ENCODE results near the gene SKIDA1.
A peak's percentile ranks its signal among the peaks of the same experiment; 100 is the strongest.

Gene SKIDA1

DNA sequence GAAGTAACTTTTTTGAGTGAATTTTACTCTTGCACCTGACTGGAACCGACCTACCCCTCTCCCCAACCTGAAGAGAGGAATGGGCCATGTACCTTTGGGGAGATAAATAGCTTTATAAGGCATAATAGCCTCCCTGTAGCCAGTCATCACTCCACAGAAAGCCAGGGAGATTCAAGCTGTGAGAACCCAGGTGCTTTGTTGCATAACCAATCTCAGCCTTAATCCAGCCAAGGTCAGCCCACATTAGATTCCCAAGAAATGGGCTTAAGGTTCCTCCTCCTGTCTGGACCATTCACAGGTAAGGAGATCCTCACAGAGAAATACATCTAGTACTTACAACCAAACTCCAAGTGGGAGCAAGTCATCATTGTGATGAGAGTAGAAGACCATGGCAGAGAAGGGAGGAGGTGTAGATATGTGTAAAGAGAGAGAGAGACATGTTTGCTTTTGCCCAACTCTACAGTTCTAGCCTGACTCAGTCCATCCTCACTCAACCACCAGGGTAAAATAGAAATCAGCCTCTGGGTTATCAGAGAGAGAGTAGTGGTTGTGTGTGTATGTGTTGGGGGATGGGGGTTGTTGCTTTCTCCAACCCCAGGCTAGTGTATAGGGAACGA, 23.6 kb downstream of the SKIDA1 start:
- DNase-seq (ENCODE audit: low read depth in 2 of 2) = no peak

- DNase-seq (ENCODE audit: low read depth in 2 of 2) = no peak
These were observed 24.4 kb downstream of the SKIDA1 start for GRCh38 chr10:21501091-21501490.

DNA sequence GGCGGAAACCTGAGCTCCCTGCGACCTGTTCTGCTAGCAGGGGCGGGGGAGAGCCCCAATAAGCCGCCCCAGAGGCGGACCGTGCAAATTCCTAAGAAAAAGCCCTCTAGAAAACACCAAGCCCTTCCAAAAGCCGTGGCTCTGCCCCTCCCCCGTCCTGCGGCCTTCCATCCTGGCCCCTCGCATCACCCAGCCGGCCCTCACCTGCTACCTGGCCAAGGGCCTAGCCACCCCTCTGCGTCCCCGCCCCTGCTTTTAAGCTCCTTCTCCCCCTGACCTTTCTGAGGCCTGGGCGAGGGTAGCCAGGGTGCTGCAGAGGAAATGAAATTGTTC, 24.9 kb downstream of the SKIDA1 start:
- DNase-seq (ENCODE audit: low read depth in 2 of 2) = no peak

DNA sequence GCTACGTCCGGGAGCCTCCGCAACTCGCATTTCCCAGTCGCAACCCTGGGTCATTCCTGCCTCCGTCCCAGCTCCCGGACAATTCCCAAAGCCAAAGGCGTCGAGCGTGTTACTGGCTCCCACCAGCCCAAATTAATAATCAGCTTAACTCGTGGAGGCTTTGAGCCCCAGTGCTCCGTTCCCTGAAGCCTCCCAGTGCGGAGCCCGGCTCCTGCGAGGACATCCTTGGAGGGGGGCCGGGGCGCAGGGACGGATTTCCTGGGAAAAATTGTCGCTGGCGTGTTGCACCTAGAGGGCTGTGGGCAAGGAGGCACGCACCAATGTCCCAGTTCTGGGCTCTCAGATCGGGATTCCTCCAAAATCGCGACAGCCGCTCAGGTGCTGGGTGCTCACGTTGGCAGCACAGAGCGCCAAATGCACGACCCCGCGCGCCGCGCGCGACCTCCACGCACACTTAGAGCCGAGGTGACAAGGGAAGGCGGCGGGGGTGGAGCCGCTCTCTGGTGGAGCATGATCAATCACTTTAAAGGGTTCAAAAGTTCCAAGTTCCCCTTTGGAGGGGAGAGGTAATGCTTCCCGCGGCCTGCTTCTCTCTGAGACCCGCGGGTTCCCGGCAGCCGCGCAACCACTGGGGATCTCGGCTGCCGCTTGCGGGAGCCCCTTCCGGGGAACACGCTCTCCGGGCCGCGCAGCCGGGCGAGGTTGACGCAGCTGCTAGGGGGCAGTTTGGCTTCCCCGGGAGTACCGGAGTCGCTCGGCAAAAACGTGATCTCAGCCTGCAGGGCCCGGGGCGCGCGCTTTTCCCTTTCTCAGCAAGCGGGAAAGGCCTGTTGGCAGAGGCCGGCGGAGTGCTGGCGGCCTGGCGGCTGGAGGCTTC, 25.5 kb downstream of the SKIDA1 start:
- DNase-seq (ENCODE audit: low read depth in 2 of 2) = no peak

DNA sequence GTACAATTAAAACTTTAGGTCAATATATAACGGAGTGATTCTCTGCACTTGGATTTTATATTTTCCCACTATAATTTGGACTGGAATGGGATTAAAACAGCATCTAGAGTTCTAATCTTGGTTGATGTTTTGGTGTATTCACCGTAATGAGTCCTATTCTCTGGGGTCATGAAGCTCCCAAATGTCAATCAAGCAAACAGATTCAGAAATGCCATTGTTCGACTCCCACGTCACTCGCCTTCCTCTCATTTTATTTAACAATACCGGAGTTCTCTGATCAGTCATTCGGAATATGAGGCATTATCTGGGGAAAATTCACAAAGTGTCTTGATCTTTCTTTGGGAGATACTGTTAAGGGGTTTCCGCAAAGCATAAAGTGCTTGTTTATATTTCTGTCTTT, 26.5 kb downstream of the SKIDA1 start:
- no peak for DNase-seq (ENCODE audit: low read depth in 2 of 2)

GRCh38 chr10:21498377-21498776, 27.1 kb downstream of the SKIDA1 start:
- DNase-seq (ENCODE audit: low read depth in 2 of 2) = no peak

DNA sequence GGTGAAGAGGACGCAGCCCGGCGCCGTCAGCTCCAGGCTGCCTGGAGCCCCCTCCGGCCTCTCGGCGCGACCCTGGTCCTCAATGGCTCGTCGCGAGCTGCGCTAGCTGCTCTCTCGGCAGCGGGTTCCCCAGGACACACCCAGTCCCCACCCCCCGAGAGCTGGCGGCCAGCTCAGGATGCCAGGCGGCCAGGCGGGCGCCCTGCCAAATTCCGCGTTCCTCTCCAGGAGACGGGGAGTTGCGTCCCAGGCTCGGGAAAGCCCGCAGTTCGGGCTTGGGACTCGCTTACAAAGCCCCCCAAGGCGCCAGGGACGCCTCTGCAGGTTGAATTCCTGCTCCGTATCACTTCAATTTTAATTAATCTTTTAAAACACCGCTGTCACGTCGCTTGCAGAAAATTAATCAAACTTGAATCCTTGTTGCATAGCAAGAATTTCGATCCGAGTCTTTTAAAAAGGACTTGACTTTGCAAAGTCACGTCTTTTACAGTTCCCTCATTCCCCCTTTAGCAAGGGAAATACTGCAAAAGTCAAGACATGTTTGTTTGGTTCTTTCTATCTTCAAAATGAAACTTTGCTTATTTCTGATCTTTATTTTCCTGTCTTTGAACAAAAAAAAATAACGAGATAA, 28.2 kb downstream of the SKIDA1 start:
- DNase-seq (ENCODE audit: low read depth in 2 of 2) = no peak

DNA sequence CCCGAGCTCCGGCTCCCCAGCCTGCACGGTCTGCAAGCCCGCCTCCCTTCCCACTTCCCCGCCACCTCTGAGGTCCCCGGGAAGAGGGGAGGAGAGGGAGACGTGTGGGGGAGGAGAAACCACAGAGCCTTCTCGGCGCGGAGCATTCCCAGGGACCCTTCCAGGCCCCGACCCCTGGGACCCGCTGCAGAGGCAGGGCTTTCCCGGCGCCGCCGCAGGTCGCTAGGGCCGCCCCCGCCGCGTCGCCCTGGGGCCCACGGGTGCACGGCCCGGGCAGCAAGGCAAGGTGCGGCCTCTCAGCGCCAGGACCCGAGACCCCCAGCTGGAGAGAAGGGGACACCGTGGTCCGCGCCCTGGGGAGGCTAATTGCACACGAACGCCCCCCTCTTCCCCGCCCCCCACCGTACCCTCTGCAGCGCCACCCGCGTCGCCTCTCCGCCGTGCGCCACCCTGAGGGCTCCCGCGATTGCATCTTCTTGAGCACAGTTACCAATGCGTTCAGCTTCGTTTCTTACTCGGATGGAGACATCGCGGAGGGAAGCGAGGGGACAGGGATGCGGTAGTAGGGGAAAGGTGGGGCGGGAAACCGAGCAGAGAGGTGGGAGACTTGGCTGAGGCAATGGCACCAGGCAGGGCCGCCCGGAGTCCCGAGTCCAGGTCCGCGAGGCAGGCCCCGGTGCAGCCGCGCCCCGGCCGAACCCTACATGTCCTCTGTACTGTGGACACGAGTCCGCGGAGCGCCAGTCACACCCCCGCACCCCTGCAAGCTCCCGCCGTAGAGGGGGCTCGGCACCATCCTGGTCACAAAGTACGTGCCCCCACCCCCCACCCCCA, 28.9 kb downstream of the SKIDA1 start:
- peak in 1 of 2 donors; percentile 37 for DNase-seq (ENCODE audit: low read depth in 2 of 2)

DNA sequence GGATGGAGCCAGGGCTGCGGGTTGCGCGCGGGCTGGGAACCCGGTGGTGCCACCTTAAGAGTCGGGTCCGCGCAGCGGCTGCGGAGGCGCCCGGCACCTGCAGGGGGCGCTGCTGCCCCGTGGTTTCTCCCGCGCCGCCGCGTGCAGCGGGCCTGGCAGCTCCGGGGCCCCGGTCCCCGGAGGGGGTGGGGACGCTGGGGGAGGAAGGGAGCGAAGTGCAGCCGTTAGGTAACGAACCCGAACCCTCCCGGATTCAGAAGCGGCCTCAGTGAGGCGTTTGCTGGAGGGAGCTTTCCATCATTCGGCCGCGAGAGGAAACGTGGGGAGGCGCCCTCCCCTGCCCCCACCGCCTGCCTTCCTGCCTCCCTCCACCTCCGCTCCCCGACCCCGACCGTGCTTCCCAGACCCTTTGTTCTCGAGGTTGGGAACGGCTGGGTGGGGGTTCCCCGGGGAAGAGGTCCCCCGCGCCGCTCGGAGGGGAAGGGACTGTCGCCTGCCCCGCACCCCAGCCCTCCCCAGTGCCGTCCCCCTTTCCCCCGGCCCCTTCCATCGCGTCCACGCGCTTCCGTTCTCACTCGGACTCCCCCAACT, 29.6 kb downstream of the SKIDA1 start:
- peak; percentile 87 to 88 for DNase-seq (ENCODE audit: low read depth in 2 of 2)

- no peak for DNase-seq (ENCODE audit: low read depth in 2 of 2)
These were observed 30.3 kb downstream of the SKIDA1 start for GRCh38 chr10:21495002-21495751.

DNA sequence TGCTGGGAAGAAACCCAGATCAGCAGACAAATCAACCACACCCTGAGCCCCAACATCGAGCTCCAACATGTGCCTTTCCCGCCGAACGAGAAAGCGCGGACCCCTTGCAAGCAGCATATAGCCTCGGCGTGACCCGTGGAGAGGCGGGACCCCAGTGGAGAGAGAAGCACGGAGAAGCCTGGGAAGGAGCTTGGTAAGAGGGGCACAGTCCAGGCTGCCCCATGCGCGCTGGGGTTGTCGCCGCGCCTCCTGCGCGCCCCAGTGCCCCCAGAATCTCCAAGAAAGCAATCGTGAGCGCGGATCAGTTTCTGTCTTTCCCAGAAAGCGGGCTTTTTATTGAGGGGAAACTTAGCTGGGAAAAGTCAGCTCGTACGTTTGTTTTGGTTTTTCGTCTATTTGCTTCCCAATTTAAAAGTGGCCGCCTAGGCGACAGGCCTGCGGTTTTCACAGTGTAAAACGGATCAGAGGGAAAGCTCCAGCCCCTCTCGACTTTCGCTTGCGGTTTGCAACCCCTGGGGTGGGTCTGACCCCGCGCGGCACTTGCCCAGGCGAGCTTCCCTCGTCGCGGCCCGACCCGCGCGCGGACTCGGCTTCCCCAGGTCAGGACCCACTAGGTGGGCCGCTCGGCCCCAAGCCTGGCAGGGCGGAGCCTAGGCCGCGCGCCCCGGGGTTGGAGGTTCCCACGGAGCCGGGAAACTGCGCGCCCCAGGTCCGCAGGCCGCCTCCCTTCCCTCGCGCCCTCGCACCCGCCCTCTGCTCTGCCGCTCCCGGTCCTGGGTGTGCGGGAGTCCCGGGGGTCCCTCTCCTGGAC, 31.1 kb downstream of the SKIDA1 start:
- DNase-seq (ENCODE audit: low read depth in 2 of 2) = no peak

- no peak for DNase-seq (ENCODE audit: low read depth in 2 of 2)
These were observed 31.7 kb downstream of the SKIDA1 start for GRCh38 chr10:21493784-21494183.

DNA sequence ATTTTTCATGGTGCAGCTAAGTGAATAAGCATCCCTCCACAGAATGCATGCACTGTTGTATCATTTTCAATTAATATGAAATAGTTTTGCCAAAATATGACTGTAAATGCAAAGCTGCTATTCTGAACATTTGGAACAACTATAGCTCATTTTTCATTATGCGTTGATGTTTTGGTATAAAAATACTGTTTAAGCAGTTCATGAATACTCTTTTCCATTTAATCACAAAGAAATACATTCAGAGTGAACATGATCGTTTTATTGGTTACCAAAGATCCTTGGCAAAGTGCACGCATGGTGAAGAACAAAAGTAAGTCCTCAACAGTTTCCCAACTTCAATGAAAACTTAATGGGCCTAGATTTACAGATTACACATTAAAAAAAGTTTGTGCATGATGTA, 33.1 kb downstream of the SKIDA1 start:
- DNase-seq (ENCODE audit: low read depth in 2 of 2) = no peak

- no peak for DNase-seq (ENCODE audit: low read depth in 2 of 2)
These were observed 34.8 kb downstream of the SKIDA1 start for GRCh38 chr10:21490711-21491105.

- no peak for DNase-seq (ENCODE audit: low read depth in 2 of 2)
These were observed 35.3 kb downstream of the SKIDA1 start for GRCh38 chr10:21490028-21490710.

DNA sequence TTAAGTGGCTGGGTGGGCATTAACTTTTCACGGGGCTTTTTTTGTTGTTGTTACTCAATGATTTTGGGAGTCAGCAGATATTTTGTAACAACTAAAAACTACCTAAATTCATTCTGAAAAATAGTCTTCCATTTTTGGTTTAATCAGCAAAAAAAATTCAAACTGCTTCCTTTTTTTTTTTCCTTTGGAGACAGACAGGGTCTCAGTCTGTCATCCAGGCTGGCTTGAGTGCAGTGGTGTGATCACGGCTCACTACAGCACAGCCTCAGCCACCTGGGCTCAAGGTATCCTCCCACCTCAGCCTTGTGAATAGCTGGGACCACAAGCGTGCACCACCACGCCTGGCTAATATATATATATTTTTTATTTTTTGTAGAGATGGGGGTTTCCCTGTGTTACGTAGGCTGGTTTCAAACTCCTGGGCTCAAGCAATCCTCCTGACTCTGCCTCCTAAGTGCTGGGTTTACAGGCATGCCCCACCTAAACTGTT, 36.5 kb downstream of the SKIDA1 start:
- no peak for DNase-seq (ENCODE audit: low read depth in 2 of 2)

GRCh38 chr10:21488246-21488956, 37.1 kb downstream of the SKIDA1 start:
- DNase-seq (ENCODE audit: low read depth in 2 of 2) = no peak

GRCh38 chr10:21487416-21488180, 37.9 kb downstream of the SKIDA1 start:
- DNase-seq (ENCODE audit: low read depth in 2 of 2) = no peak

All from activated CD4-positive, alpha-beta T cell treated with anti-CD3 and anti-CD28 coated beads for 24 hours (primary cell).